HG02642 (cell line): Measurements from ENCODE around the gene STX3.
"Not testable (repeated sequence)": the region's sequence is repeated elsewhere in the genome, so short reads cannot be mapped to it uniquely, and the experiment has no call there.

Source experiments
- ATAC-seq: cut with Tn5 transposase; IDR thresholded peaks from one replicate; pipeline ENCODE4 v1.9.1; 2021; ENCODE audit warnings: mild to moderate bottlenecking; ENCODE audit not compliant: unreplicated experiment, poor library complexity

The STX3 gene

DNA sequence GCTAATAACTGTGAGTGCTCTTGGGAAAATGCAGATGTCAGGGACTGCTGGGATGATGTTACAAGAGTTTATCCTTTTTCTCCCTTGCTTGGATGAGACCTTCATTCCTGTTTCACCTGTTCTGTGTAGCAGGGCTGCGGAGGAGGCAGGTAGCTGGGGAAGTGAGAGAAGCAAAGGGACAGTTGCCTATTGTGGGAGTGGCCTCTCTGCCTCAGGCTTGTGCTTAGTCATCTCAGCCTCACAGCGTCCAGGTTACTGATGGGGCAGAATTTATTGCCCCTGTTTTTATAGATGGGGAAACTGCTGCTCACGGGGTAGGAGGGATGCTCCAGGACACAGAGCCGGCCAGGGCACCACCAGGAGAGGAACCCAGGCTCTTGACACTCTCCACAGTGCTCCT, 1.7 kb downstream of the STX3 start:
- ATAC-seq, result no peak

DNA sequence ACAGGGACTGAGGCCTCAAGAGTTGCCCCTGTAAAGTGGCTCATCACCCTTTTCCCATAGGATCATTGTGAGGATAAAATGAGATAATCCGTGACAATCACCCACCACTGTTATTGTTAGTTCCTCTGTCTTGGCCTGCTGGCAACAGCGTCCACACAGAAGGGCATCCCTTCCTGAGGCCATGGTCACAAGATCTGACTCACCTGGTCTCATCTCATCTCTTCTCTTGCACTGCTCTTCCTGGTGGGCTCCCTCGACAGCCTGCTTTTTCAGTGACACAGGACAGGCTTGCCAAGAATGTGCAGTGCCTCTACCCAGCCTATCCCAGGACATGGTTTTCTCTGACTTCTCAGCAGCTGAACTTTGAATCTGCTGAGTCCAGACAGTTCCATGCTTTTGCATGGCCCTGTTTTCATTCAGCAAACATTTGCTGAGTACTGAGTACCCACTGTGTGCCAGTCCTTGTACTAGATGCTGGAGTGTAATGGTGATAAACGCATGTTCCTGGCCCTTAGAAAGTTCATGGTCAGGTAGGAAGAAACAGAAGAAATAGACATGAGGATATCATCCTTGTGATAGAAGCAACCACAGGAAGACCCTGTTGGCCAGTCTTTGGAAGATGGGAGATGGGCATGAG, 3.3 kb downstream of the STX3 start:
- no peak for ATAC-seq

DNA sequence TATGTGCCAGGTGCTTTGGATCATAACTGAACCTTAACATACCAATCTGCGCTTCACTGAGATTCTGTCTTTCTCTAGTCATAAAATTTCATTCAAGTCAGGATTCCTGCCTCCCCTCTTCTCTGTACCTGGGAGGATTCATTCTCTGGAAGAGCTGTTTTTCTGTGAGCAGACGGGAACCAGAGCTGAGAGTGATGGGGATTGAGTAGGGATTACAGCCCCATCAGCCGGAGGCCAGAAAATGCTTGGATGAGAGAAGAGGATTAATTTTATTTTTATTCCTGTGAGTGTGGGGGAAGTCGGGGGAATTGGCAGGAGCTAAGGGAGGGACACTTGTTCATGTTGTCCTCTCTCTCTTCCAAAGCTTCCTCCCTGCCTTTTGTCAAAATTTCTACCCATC, 4.7 kb downstream of the STX3 start:
- no peak for ATAC-seq

DNA sequence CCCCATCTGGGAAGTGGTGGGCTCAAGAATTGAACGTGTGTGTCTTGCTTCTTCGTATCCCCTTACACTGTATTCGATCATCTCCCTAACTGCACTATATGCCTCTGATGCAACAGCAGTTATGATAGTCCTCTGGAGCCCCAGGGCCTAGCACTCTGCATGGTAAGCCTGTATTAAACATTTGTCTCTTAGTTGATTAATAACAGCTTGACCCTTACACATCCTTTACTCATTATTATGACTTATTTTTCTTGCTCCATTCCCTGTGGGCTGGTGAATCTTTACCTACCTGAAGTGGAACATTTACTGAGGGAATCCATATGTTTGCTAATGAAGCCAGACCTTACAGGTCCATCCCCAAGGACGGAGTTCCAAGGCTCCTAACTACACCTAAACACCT, 5.6 kb downstream of the STX3 start:
- ATAC-seq, result no peak

DNA sequence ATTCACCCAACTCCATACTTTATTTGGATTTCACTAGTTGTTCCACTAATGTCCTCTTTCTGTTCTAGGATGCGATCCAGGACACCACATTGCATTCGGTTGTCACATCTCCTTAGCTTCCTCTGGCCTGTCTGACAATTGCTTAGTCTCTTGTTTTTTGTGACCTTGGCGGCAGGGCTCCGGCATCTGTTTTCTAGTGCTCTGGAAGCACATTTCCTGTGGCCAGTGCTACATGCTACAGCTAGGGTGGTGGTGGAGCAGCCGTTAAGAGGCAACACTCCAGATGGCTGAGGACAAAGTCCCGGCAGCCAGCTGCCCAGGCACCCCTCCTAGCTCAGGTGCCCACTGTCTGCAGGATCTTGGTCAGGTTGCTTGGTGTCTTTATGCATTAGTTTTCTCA, 6.8 kb downstream of the STX3 start:
- no peak for ATAC-seq

DNA sequence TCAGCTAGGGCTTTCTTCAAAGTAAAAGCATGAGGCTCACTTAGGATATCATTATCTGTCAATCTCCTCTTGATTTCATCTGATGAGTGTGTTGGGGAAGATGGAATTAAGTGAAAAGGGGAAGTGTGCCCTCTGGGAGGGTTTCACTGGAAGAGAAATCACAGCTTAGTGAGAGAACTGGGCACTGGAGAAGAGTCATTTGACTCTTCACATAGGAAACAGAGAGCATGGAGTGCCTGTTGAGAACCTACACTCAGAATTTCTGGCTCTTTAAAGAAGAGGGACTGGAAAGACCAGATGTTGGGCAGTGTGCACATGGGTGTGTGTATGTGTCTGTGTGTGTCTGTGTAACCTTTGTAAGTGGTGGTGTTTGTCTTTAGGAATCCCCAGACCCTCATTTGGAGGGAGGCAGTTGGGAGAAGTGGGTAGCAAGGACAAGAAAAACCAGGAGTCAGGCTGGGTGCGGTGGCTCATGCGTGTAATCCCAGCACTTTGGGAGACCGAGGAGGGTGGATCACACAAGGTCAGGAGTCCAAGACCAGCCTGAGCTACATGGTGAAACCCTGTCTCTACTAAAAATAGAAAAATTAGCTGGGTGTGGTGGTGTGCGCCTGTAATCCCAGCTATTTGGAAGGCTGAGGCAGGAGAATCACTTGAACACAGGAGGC, 10.0 kb downstream of the STX3 start:
- no peak for ATAC-seq

DNA sequence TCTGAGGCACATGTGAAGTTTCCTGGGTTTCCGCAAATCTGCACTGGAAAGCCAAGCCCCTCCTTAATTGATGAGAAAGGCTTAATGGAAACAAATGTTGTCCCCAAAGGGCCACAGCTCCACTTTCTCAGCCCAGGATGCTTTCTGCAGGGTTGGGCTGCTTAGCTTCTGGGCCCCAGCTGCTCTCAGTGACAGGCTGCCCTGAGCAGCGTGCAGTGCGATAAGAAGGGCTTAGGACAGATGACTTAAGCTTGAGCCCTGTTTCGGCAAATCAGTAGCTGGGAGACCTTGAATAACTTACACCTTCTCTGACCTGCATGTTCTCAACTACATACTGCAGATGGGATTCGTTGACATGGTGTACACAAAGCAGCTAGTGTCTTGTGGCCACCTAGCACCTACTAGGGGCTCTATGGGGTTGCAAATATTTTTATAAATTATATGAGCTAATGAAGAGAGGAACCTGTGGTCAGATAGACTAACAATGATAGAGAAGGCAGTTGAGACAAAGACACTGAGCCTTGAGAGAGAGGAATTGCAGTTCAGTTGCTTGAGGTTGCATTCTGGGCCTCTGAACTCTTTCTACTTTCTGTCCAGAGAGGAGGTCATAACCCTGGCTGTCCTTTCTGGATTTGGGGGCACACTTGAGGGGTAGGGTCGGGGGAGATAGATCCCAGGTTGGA, 11.5 kb downstream of the STX3 start:
- ATAC-seq, result no peak

DNA sequence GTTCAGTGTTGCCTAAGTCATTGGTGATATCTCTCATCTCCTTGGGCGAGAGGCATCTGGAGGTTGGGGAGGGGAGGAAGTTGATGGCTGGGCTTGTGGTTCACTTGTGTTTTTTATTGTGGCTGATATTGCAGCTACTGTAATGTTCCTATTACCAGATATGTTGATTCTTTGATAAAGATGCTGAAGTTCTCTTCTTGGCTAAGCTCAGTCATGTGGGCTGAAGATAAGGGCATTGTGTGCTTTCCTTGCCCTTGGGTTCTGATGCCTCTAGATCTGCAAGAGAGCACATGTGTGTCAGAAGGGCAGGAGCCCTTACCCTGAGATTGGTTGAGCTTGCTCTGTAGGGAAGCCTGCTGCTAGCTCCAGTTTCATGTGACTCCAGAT, 12.0 kb downstream of the STX3 start:
- no peak for ATAC-seq

DNA sequence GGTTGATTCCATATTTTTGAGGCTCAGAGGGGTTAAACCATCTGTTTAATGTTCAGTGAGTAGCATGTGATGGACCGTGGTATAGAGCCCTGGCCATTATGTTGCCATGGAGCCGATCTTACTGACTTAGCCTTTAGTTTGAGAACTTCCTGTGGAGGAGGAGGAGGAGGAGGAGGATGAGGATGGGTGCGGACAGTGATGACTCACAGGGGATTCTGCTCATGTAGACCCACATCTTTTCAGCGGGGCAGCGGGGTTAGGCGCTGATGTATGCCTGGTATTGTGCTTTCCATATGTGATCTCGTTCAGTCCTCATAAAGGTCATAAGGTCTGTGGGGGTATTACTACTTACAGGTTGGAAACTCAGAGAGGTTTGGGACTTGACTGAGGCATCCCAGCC, 13.9 kb downstream of the STX3 start:
- ATAC-seq, result no peak

DNA sequence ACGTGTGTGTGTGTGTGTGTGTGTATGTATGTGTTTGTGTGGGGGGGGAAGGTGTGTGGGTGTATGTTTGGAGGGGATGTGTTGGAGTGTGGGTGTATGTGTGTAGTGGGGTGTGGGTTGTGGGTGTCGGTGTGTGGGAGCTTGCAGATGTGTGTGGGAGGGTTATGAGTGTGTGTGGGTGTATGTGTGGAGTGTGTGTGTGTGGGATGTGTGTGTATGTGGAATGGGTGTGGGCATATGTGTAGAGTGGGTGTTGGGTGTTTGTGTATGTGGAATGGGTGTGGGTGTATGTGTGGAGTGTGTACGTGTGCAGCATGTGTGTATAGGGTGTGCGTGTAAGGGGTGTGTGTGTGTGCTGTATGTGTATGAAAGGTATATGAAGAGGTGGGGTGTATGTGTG, 14.7 kb downstream of the STX3 start:
- no peak for ATAC-seq

DNA sequence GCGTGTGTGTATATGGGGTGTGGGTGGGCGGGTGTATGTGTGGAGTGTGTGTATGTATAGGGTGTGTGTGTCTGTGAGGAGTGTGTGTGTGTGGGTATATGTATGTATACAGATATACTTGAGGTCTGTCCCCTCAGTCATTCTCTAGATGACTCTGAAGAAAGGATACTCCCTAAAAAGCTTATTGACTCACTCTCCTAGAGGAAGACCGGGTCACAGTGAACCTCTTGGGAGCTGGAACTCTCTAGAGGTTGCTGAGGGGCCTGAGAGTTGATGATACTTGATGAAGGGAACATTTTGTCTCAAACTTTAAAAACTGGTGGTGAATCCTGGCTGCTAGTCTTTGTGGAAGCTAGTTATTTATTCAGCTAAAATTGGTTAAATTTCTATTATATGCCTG, 15.1 kb downstream of the STX3 start:
- ATAC-seq, result no peak

DNA sequence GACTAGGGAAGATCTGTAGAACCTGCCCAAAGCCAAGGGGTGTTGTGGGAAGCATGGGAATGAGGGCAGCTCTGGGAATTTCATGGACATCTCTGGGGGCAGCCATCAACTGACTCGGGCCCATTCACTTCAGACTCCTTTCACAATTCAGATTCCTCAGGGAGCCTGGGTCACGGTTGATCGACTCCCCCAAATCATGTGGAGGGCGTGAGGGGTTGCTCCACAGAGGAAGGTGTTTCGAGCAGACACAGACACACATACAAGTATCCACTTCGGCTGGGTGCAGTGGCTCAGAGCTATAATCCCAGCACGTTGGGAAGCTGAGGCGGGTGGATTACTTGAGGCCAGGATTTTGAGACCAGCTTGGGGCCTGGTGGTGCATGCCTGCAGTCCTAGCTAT, 15.7 kb downstream of the STX3 start:
- ATAC-seq, result no peak

DNA sequence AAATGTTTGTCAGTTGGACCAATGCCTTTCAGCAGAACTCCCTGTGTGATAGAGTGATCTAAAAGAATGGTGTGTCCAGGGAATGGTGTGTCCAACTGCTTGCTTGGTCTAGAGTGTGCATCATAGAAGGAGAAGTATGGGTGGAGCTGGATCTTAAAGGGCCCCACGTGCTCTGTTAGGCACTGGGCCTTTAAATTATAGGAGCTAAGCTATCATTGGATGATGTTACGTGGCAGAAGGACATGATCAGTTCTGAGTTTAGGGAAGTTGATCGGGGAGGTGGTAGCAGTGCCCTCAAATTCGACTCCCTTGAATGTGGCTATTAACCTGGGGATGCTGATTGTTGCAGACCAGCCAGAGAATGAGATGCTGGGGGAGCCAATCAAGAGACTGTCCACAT, 16.4 kb downstream of the STX3 start:
- ATAC-seq, result no peak

DNA sequence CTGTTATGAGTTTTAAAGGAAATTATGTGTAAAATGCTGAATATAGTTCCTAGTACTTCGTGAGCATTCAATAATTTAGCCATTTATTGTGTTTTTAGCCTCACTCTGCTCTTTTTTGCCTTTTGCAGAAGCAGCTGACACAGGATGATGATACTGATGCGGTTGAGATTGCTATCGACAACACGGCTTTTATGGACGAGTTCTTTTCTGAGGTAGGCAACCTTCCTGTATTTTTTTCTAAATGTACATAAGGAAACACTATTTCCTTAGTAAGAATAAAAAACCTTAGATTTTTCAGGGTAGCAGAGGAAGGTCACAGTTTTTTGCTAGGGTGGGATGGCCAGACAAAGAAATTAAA, 17.9 kb downstream of the STX3 start:
- no peak for ATAC-seq

DNA sequence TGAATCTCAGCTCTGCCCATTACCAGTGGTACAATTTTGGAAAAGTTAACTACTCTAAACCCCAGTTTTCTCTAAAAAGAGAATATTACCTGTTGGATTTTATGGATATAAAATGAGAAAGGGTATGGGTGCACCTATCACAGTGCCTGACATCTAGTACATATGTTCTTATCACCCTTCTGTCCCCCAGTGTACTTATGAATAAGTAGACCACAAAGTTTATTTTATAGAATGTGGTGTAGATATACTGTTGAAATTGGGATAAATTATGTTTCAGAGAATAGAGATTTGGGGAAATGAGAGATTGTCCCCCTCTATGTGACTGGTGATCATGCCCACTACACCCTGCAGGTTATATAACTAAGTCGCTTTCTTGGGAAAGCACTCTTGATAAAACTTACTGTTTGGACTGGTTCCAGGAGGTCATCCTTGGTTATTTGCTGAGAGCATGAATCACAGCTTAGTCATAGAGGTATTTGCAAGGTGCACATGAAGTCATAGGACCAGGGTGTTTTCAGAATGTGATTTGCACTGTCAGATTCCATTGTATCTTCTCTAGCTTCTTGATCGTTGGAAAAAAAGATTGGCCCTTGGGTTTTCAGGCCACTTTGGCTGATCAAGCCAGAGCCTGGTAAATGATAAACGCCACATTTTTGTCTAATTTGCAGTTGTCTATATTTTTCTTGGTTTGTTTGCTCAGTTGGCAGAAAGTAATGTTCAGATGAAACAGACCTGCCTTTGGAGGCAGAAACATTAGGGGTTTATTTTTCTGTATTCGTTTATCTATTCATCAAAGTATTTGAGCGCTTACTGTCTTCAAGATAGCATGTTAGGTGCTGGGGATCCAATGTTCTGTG, 21.3 kb downstream of the STX3 start:
- ATAC-seq, result no peak

DNA sequence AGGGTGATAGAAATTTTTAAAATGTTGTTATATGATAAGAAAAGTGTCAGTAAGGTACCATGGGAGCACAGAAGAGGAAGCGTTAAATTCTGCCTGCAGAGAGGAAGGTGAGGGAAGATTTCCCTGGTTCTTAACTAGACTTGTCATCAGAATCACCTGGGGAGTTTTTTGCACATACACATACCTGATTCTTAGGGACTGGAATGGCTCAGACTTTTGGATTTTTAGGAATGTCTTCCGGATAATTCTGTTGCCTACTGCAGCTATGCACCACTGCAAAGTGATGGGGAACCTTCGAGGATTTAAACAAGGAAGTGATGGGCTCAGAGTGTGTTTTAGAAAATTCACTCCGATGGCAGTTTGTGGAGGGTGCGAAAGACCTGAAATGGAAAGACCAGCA, 21.9 kb downstream of the STX3 start:
- no peak for ATAC-seq

DNA sequence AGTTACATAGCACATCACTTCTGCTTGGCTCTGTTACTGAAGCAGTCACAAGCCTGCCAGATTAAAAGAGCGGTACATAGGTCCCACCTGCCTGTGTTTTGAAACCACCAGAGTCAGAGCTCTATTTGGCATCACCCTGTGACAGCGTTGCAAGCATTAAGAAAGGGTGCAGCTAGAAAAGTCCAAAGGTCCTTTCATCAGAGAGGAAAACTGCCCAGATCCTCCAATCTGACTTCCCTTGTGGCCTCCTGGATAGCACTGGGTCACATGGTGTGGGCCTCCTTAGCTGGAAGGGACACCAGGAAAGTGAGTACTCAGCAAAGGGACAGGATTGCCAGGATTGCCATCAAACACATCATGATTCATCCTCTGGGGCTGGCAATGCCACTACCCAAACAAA, 22.9 kb downstream of the STX3 start:
- no peak for ATAC-seq

DNA sequence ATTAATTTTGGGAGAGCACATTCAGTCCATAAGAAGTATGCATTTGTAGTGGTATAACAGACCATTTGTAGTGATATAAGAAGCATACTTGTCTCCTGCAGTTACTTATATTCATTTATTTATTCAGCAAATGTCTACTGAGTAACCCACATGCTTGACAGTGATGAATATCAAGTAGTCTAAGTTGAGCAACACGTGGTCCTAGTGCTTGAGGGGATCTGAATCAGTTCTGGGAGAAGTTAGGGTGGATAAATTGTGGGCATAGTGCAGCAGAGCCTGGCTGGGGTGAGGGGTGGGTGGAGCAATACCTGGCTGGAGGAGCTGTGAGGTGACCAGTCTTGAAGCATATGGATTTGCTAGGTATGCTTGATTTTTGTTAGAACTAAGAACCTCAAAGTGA, 24.3 kb downstream of the STX3 start:
- no peak for ATAC-seq

DNA sequence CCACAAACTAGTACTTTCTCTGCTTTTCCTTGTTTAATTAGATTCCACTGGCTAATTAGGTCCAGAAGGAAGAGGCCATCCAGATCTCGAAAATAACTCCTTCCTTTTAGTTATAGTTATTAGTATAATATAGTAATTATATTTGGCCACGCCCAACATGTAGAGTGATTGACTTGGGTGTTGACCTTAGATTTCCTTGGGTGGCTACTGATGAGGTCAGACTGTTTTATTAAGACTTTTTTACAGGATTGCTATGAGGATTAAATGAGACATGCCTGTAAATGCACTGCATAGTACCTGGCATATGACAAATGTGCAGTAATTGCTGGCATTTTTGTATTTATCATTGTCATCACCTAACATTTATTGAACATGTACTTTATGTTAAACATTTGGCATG, 26.9 kb downstream of the STX3 start:
- ATAC-seq, result no peak

DNA sequence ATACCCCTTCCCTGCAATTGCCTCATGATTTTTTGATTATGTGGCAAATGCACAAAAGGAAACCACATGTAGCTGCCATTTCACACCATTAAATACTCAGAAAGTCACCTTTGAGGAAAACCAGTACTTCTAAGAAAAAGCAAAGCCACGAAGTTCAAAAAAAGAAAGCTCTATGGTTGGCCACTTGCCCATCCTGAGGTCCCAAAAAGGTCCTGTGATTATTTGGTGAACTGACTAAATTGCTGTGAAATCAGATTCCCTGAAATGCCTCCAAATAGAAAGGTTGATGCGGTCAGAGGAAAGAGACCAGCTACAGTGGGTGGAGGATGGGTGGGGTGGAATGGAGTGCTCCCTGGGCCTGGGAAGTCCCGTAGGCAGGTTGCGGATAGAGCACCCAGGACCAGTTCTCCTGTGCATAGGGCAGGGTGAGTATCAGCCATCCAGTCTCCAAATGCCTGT, 28.5 kb downstream of the STX3 start:
- no peak for ATAC-seq

DNA sequence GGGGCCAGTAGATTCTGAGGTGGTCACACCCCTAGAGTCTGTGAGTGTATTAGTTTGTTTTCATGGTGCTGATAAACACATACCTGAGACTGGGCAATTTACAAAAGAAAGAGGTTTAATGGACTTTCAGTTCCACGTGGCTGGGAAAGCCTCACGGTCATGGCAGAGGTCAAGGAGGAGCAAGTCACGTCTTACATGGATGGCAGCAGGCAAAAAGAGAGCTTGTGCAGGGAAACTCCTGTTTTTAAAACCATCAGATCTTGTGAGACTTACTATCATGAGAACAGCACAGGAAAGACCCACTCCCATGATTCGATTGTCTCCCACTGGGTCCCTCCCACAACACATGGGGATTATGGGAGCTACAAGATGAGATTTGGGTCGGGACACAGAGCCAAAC, 29.3 kb downstream of the STX3 start:
- ATAC-seq, result not testable (repeated sequence)
